ENCODE measurements around the gene PGAP6.
"Not testable (repeated sequence)": the region's sequence is repeated elsewhere in the genome, so short reads cannot be mapped to it uniquely, and the experiment has no call there.

PGAP6 gene

GRCh38 chr16:401468-402348 lies 19.9 kb upstream of the PGAP6 start, which contains the start of gene DECR2:
Gene DECR2 (plus strand): TSS chr16:401885. CDS start chr16:401964, 79 bp downstream.
- peak; percentile 82 for DNase-seq (ENCODE audit: low spot score)

- DNase-seq (ENCODE audit: low spot score) = no peak
These were observed 18.3 kb upstream of the PGAP6 start for GRCh38 chr16:400061-400591.

- no peak for DNase-seq (ENCODE audit: low spot score)
These were observed 17.7 kb upstream of the PGAP6 start for GRCh38 chr16:399340-400019.

- DNase-seq (ENCODE audit: low spot score) = no peak
These were observed 17.0 kb upstream of the PGAP6 start for GRCh38 chr16:398561-399339.

- DNase-seq (ENCODE audit: low spot score) = no peak
These were observed 16.1 kb upstream of the PGAP6 start for GRCh38 chr16:397736-398332.

- no peak for DNase-seq (ENCODE audit: low spot score)
These were observed 15.4 kb upstream of the PGAP6 start, which contains the start of gene NME4 for GRCh38 chr16:397135-397661. Gene NME4 (plus strand): TSS chr16:397199. CDS start chr16:397223, 24 bp downstream.

- DNase-seq (ENCODE audit: low spot score) = peak; percentile 51
These were observed 14.8 kb upstream of the PGAP6 start for GRCh38 chr16:396605-397004.

- peak; percentile 91 for DNase-seq (ENCODE audit: low spot score)
These were observed 14.4 kb upstream of the PGAP6 start for GRCh38 chr16:396199-396598.

- DNase-seq (ENCODE audit: low spot score) = no peak
These were observed 10.8 kb upstream of the PGAP6 start for GRCh38 chr16:392450-393030.

- no peak for DNase-seq (ENCODE audit: low spot score)
These were observed 10.1 kb upstream of the PGAP6 start for GRCh38 chr16:391885-392335.

GRCh38 chr16:389352-389751 lies 7.6 kb upstream of the PGAP6 start:
- DNase-seq (ENCODE audit: low spot score) = no peak

- not testable (repeated sequence) for DNase-seq (ENCODE audit: low spot score)
These were observed 6.2 kb upstream of the PGAP6 start for GRCh38 chr16:387761-388666.

GRCh38 chr16:386641-387156 lies 4.9 kb upstream of the PGAP6 start:
- DNase-seq (ENCODE audit: low spot score) = peak; percentile 89

GRCh38 chr16:383326-384051 lies 1.7 kb upstream of the PGAP6 start:
- DNase-seq (ENCODE audit: low spot score) = no peak

GRCh38 chr16:381012-381788 lies 578 bp downstream of the PGAP6 start:
- no peak for DNase-seq (ENCODE audit: low spot score)

- DNase-seq (ENCODE audit: low spot score) = no peak
These were observed 1.1 kb downstream of the PGAP6 start for GRCh38 chr16:380762-381011.

- no peak for DNase-seq (ENCODE audit: low spot score)
These were observed 1.6 kb downstream of the PGAP6 start for GRCh38 chr16:379961-380761.

All from pons (tissue), 1 donor.